ENCODE measurements around the gene CD300A.
A peak's percentile ranks its signal among the peaks of the same experiment; 100 is the strongest.

Gene CD300A

DNA sequence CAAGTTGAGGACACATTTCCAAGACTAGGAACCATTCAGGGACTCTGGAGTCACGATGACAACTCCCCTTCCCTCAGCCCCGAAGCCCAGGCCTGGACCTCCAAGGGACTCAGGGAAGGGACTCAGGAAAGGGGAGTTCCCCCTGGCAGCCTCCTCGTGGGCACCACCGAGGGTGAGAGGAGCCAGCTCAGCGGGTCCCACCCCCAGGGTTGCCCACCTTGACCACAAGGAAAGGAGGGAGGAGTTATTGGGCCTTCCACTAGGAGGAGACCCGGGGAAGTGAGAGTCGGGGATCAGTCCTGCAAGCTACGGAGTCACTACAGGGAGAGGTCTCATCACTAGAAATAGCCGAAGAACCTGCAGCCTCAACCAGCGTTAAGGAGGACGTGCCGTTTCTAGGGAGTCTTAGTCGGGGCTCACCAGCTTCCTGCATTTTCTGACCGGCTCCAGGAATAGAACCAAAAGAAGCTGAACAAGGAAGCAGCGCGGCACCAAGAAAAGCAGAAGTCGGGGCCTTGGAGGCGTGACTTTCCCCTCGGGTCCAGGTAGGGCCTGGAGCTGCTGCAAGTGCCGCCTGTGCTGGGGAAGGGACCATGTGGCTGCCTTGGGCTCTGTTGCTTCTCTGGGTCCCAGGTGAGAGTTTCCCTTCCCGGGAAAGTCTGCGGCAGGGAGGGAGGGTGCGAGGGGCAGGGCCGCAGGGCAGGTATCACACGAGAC, at the start of gene CD300A:
TSS of gene CD300A (plus strand) at position 524 of the 717 bp plus-strand sequence. CDS start at position 594, 70 bp downstream.
- H3K36me3 ChIP-seq (ENCODE audit: insufficient read depth, low read length): no peaks in the 10 kb centered on the region
- H3K4me1 ChIP-seq (ENCODE audit: insufficient read depth, low read length): no peaks in the 10 kb centered on the region
- H3K9ac ChIP-seq (ENCODE audit: low read depth, low read length): peak within 1 kb of the TSS; percentile 13; the same call in 1 of the 2 replicates
- no peaks in the 10 kb centered on the region for H3K9me3 ChIP-seq (ENCODE audit: control insufficient read depth, insufficient read depth, low read length)

- Histone ChIP-seq H3K9ac (ENCODE audit: low read depth, low read length) (no peak overlapping the region), H3K4me1 (ENCODE audit: insufficient read depth, low read length) (peaks cover 7% of the 10 kb centered on the region; the same call in 1 of the 2 replicates), H3K9me3 (ENCODE audit: control insufficient read depth, insufficient read depth, low read length) (no peaks in the 10 kb centered on the region), H3K36me3 (ENCODE audit: insufficient read depth, low read length) (no peaks in the 10 kb centered on the region; the same call in 1 of the 2 replicates)
Measured at GRCh38 chr17:74417178-74418045, 49.0 kb upstream of the CD300A start.

- no peaks in the 10 kb centered on the region for H3K36me3 ChIP-seq (ENCODE audit: insufficient read depth, low read length)
- no peaks in the 10 kb centered on the region for H3K9me3 ChIP-seq (ENCODE audit: control insufficient read depth, insufficient read depth, low read length)
- no peak overlapping the region for H3K9ac ChIP-seq (ENCODE audit: low read depth, low read length)
- peaks cover 7% of the 10 kb centered on the region; the same call in 1 of the 2 replicates for H3K4me1 ChIP-seq (ENCODE audit: insufficient read depth, low read length)
Measured at GRCh38 chr17:74419928-74420411, 46.5 kb upstream of the CD300A start.

DNA sequence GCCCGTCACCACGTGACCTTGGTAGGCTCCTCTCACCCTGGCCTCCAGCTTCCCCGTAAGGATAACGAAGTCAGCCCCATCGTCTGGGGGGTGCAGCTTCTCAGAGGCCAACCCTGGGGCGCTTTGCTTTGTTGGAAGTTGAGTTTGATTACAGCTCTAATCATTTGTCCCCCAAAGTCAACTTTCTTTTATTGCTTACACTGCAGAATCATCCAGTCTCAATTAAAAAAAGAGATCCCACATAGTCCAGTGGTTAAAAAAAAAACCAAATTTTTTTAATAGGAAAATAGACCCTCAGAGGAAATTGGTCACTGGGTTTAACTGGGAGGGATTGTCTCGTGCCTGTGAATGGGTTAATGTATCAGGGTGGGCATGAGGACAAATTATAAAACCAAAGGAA, 42.3 kb upstream of the CD300A start:
- Histone ChIP-seq H3K9ac (ENCODE audit: low read depth, low read length) (no peak overlapping the region), H3K4me1 (ENCODE audit: insufficient read depth, low read length) (peaks cover 17% of the 10 kb centered on the region), H3K9me3 (ENCODE audit: control insufficient read depth, insufficient read depth, low read length) (no peaks in the 10 kb centered on the region), H3K36me3 (ENCODE audit: insufficient read depth, low read length) (no peaks in the 10 kb centered on the region)

DNA sequence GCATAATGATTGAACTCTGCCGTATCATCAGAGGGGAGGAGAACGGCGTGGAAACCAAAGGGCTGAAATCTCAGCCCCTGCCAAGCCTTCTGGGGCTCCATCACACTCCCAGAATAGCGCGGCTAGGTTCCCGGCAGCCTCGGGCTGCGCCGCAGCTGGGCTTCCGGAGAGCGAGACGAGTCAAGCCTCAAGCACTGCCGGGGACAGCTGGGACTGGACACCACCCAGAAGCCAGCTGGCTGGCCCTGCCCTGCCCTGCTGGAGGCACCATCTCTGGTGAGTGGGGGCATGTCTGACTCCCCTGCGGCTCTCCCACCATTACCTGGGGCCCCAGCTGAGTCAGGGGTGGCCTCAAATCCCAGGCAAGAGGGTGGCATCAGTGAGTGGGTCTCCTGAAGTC, 41.8 kb upstream of the CD300A start:
- Histone ChIP-seq H3K4me1 (ENCODE audit: insufficient read depth, low read length) (peaks cover 22% of the 10 kb centered on the region), H3K36me3 (ENCODE audit: insufficient read depth, low read length) (no peaks in the 10 kb centered on the region), H3K9ac (ENCODE audit: low read depth, low read length) (no peak overlapping the region), H3K9me3 (ENCODE audit: control insufficient read depth, insufficient read depth, low read length) (no peaks in the 10 kb centered on the region)

DNA sequence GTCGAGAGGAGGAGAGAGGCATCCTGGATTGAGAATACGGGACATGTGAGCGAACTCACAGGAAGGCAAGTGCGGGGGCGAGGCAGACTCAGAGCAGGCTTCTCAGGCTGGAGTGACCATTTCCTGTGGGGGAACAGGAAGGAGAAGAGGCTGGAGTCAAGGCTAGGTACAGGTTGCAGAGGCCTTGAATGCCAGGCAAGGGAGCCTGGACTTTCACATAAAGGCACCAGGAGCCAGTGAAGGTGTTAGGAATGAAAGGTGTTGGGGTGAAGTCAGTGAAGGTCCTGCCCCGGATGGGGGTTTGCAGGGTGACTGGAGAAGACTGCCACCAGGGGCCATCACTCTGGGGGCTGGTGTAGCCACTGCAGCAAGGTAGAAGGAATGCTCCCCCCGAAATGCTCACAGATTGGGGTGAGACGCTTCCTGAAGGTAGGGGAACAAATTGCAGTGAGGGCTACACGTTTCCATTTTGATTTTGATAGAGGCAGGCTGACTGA, 39.8 kb upstream of the CD300A start:
- Histone ChIP-seq H3K36me3 (ENCODE audit: insufficient read depth, low read length) (no peaks in the 10 kb centered on the region), H3K9me3 (ENCODE audit: control insufficient read depth, insufficient read depth, low read length) (no peaks in the 10 kb centered on the region), H3K9ac (ENCODE audit: low read depth, low read length) (no peak overlapping the region), H3K4me1 (ENCODE audit: insufficient read depth, low read length) (peaks cover 22% of the 10 kb centered on the region)

- Histone ChIP-seq H3K4me1 (ENCODE audit: insufficient read depth, low read length) (peaks cover 22% of the 10 kb centered on the region), H3K36me3 (ENCODE audit: insufficient read depth, low read length) (no peaks in the 10 kb centered on the region), H3K9ac (ENCODE audit: low read depth, low read length) (no peak overlapping the region), H3K9me3 (ENCODE audit: control insufficient read depth, insufficient read depth, low read length) (no peaks in the 10 kb centered on the region)
Measured at GRCh38 chr17:74427048-74427762, 39.2 kb upstream of the CD300A start.

GRCh38 chr17:74427763-74428153, 38.7 kb upstream of the CD300A start:
- Histone ChIP-seq H3K9me3 (ENCODE audit: control insufficient read depth, insufficient read depth, low read length) (no peaks in the 10 kb centered on the region), H3K36me3 (ENCODE audit: insufficient read depth, low read length) (no peaks in the 10 kb centered on the region), H3K9ac (ENCODE audit: low read depth, low read length) (no peak overlapping the region), H3K4me1 (ENCODE audit: insufficient read depth, low read length) (peaks cover 22% of the 10 kb centered on the region)

DNA sequence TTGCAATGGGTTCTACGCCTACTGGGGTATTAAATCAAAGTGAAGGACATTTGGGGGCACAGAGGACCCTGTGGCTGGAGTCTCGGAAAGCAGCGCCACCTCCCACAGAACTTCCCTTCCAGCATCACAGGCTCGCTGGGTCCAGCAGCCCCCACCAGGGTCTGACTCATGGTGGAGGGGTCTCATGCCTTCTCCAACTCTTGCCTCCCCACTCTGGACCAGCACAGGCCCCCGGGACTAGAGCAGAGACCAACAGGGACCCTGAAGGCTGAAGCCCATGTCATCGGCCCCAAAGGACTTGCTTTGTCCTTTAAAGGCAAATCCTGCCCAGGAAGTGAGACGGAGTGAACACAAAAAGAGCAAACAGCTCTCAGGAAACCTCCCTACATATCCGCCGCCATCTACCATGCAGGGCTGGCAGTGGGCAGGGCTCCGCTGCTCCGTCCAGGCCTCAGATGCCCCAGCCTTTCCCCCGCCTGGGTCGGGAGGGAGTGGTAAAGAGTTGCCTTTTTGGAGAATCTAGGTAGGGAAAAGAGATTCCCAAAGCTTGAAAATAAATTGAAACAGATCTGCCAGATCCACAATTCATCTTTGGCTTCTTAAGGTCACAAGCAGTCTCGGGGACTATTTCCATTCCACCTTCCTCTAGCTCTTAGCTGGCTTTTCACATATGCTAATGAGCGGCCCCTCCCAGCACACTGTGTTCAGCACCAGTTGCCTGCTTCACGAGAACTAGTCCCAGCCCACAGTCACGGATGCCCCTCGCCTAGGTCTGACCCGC, 36.6 kb upstream of the CD300A start:
- Histone ChIP-seq H3K36me3 (ENCODE audit: insufficient read depth, low read length) (no peaks in the 10 kb centered on the region), H3K9me3 (ENCODE audit: control insufficient read depth, insufficient read depth, low read length) (no peaks in the 10 kb centered on the region), H3K4me1 (ENCODE audit: insufficient read depth, low read length) (peaks cover 30% of the 10 kb centered on the region), H3K9ac (ENCODE audit: low read depth, low read length) (peak overlapping the region; percentile 86)

DNA sequence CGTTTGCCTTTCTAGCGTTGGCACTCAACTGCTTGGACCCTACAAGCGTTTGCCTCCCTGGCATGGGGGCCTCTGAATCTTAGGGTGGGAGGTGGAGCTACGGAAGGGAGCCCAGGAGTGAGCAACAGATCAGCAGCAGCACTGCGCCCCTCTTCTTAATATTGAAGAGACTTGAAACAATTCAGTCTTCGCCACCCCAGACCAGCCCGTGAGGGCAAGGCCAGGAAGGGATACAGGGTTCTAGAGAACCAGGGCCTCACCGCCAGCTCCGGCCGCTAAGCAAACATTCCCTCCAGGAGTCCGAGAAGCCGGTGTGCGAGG, 36.1 kb upstream of the CD300A start:
- no peaks in the 10 kb centered on the region for H3K9me3 ChIP-seq (ENCODE audit: control insufficient read depth, insufficient read depth, low read length)
- H3K36me3 ChIP-seq (ENCODE audit: insufficient read depth, low read length): no peaks in the 10 kb centered on the region
- H3K9ac ChIP-seq (ENCODE audit: low read depth, low read length): peak overlapping the region; percentile 86
- peaks cover 30% of the 10 kb centered on the region for H3K4me1 ChIP-seq (ENCODE audit: insufficient read depth, low read length)

DNA sequence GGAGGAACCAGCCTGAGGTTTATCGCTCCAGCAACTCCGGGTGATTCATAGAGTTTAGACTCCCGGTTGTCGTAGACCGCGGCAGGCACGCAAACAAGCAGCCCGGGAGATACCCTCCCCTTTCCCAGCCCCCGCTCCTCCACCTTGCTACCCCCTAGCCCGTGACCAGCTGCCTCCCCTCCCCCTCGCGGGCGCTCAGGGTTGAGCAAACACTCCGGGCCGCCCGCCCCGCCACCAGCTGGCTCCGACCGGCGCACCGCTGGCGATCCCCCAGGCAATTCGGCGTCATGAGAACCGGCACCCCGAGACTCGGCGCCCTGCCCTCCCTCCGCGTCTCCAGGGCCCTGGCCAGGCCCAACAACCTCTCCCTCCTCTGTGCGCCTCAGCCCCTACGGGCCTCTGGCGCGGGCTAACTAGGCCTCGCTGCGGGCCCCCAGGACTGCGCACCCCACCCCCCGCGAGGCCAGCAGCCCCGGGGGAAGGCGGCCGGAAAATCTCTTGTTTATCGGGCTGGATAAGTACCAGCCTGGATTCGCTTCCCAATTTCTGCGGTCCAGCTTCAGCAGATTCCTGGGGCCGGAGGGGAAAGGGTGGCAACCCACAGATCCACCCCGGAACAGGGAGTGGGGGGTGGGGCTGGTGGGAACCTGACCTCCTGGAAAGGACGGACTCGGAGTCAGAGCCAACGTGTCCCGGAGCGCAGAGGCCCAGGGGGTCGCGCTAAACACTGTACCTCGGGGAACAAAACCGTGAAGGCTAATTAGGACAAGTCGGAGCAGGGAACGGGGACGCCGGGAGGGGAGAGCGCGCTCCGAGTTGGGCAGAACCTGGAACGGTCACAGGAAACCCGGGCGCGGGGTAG, 35.5 kb upstream of the CD300A start:
- H3K4me1 ChIP-seq (ENCODE audit: insufficient read depth, low read length): peaks cover 32% of the 10 kb centered on the region

DNA sequence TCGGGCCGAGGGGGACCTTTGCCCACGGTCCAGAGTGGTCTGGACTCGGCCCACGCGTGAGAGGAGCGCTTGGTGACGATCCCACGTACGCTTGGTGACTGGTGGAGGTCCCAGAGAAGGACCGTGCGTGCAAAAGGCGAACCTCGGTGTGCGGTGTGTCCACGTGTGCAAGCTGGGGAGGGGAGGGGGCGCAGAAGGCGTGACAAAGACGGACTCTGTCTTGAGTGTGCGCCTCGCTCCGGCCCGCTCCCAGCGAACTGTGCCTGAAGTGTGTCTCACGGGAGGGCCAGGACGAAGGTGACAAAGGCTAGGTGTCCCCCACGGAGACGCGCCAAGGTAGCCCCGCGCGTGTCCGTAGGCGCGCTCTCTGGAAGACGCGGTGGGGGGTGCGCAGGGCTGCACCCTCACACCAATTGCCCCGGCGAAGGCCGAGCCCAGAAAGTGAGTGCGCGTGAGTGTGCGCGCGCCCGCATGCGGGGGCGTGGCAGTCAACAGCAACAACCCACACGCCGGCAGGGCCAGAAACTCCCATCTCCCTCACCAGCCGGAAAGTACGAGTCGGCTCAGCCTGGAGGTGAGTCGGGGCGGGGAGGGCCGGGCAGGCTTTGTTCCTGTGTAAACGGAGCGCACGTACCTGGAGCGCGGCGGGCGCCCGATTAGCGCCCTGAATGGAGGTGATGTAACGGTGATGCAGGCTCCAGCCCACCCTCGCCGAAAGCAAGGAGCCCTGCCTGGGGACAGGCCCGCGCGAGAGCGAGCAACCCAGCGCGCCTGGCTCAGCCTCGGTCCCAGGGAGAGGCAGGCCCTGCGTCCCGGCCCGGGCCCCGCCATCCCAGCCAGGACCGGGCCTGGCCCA, 34.6 kb upstream of the CD300A start, which contains the start of gene GPRC5C:
TSS of gene GPRC5C (plus strand) at position 521 of the 856 bp plus-strand sequence. CDS start 7,689 bp downstream, outside the sequence.
- Histone ChIP-seq H3K9ac (ENCODE audit: low read depth, low read length) (peak within 1 kb of the TSS; percentile 86), H3K36me3 (ENCODE audit: insufficient read depth, low read length) (no peaks in the 10 kb centered on the region), H3K9me3 (ENCODE audit: control insufficient read depth, insufficient read depth, low read length) (no peaks in the 10 kb centered on the region), H3K4me1 (ENCODE audit: insufficient read depth, low read length) (peaks cover 32% of the 10 kb centered on the region)

More for the DNA sequence above, 35.5 kb upstream of the CD300A start:
- Histone ChIP-seq H3K9ac (ENCODE audit: low read depth, low read length) (peak overlapping the region; percentile 86), H3K36me3 (ENCODE audit: insufficient read depth, low read length) (no peaks in the 10 kb centered on the region), H3K9me3 (ENCODE audit: control insufficient read depth, insufficient read depth, low read length) (no peaks in the 10 kb centered on the region)
